Measurements from ENCODE around the gene TEX29. TPM values are rescaled to one million over a fixed set of nuclear protein-coding genes. Genes with fewer than 3 reads are reported as not detected.

Gene TEX29
- total RNA-seq, 5 donors from 2014 or later (not counting 1 experiment from before 2014, with no cell fraction given) = 0.36 to 0.76 (median 0.70) TPM; not detected in 2

DNA sequence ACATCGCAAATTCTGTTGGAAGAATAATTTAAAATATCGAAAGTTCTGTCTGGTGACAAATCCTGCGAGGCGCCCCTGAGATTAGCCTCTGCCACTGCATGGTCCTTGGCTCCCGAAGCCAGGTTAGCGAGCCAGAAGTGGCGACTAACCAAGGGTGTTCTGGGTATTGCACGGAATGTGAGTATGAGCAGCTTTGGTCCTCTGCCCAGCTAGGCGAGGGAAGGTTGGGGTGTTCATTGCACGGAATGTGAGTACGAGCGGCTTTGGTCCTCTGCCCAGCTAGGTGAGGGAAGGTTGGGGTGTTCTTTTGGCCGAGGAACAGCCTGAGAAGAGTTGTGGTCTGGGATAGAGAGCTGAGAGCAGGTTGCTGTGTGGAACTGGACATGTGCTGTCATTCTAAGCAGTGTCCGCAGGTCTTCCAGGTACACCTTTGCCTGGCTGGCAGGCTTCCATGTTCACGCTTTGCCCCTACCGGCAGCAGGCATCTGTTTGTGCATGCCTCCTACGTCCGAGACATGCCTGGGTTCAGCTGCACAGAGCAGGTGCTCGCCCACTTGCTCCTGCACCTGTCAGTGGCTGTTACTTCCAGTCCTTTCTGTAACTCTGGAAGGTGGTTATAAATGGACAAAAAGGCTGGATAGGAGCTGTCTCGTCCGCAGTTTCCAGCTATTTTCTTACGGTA lies 18.3 kb upstream of the TEX29 start:
- no peak overlapping the region for H3K27ac Mint-ChIP-seq
- peaks cover 89% of the 10 kb centered on the region for H3K36me3 Mint-ChIP-seq
- 95% methylated on average over 19 of the region's 22 CpGs for WGBS (ENCODE audit: insufficient coverage)
- peaks cover 0 to 6% of the 10 kb centered on the region in 2 experiments for H3K4me1 ChIP-seq (ENCODE audit: control insufficient read depth in 1 of 2, extremely low read depth in 1 of 2, insufficient read depth in 2 of 2, low read length in 2 of 2)
- ChIA-PET POLR2A (interaction anchor here in 1 of 2 donors (0.7 kb wide), 1 partner anchor 187 kb away, joined by 3 read pairs; no protein-coding TSS in a partner anchor), CTCF (no interaction called here)
- H3K4me1 Mint-ChIP-seq = peaks cover 0 to 1% (median 0%) of the 10 kb centered on the region in 3 donors
- H3K9me3 Mint-ChIP-seq = no peaks in the 10 kb centered on the region
- H3K36me3 ChIP-seq (ENCODE audit: control insufficient read depth in 2 of 2, extremely low read depth in 1 of 2, insufficient read depth in 1 of 2, low read length in 1 of 2) = peaks cover 10 to 64% of the 10 kb centered on the region in 2 donors
- DNase-seq (no peak), ATAC-seq (replicated peaks in 1 of 4) (no peak)
- H3K4me3 ChIP-seq (ENCODE audit: control insufficient read depth in 1 of 2, extremely low read depth in 1 of 2, low read length in 1 of 2) = no peak overlapping the region
- no peaks in the 10 kb centered on the region for H3K9me3 ChIP-seq
- no peaks in the 10 kb centered on the region for H3K27me3 Mint-ChIP-seq
- H3K4me3 Mint-ChIP-seq = no peak overlapping the region
- H3K27me3 ChIP-seq (replicated peaks in 1 of 2; ENCODE audit: control insufficient read depth in 2 of 2, extremely low read depth in 1 of 2, insufficient read depth in 2 of 2, low read length in 1 of 2) = no peaks in the 10 kb centered on the region
- no peak overlapping the region for H3K27ac ChIP-seq (ENCODE audit: low read length)

DNA sequence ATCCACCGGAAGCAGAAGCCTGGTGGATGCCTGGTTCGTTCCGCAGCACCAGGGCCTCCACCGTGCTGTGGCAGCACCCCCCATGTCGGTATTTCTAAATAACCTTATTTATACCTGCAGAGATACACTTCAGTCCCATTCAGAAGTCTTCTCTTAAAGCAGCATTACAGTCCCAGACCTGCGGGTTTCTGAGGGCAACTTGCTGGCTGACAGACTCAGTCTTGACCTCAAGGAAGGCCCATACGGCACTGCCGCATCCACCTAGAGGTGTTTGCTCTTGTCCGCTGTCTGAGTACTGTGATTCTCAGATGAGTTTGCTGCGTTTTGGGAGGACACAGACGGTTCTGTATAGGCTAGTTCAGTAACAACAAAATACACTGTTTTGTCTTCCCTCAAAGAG lies 16.9 kb upstream of the TEX29 start:
- H3K27me3 Mint-ChIP-seq = no peaks in the 10 kb centered on the region
- Histone ChIP-seq H3K36me3 (ENCODE audit: control insufficient read depth in 2 of 2, extremely low read depth in 1 of 2, insufficient read depth in 1 of 2, low read length in 1 of 2) (peaks cover 10 to 65% of the 10 kb centered on the region in 2 donors), H3K27ac (ENCODE audit: low read length) (no peak overlapping the region), H3K27me3 (replicated peaks in 1 of 2; ENCODE audit: control insufficient read depth in 2 of 2, extremely low read depth in 1 of 2, insufficient read depth in 2 of 2, low read length in 1 of 2) (no peaks in the 10 kb centered on the region), H3K4me1 (ENCODE audit: control insufficient read depth in 1 of 2, extremely low read depth in 1 of 2, insufficient read depth in 2 of 2, low read length in 2 of 2) (peaks cover 0 to 6% of the 10 kb centered on the region in 2 experiments), H3K9me3 (no peaks in the 10 kb centered on the region), H3K4me3 (ENCODE audit: control insufficient read depth in 1 of 2, extremely low read depth in 1 of 2, low read length in 1 of 2) (no peak overlapping the region)
- no peak overlapping the region for H3K4me3 Mint-ChIP-seq
- ChIA-PET CTCF (no interaction called here), POLR2A (no interaction called here)
- H3K27ac Mint-ChIP-seq = no peak overlapping the region
- DNase-seq (no peak), ATAC-seq (replicated peaks in 1 of 4) (no peak)
- no peaks in the 10 kb centered on the region for H3K4me1 Mint-ChIP-seq
- H3K36me3 Mint-ChIP-seq = peaks cover 83% of the 10 kb centered on the region
- H3K9me3 Mint-ChIP-seq = no peaks in the 10 kb centered on the region
- WGBS (ENCODE audit: insufficient coverage) = 100% methylated on average over 8 of the region's 11 CpGs

GRCh38 chr13:111304041-111304544 lies 16.3 kb upstream of the TEX29 start:
- no peaks in the 10 kb centered on the region for H3K9me3 ChIP-seq
- CTCF ChIA-PET = no interaction called here
- H3K4me1 ChIP-seq (ENCODE audit: control insufficient read depth in 1 of 2, extremely low read depth in 1 of 2, insufficient read depth in 2 of 2, low read length in 2 of 2) = peaks cover 0 to 6% of the 10 kb centered on the region in 2 experiments
- Mint-ChIP-seq H3K4me1 (no peaks in the 10 kb centered on the region), H3K27me3 (no peaks in the 10 kb centered on the region), H3K4me3 (no peak overlapping the region), H3K27ac (no peak overlapping the region), H3K36me3 (peaks cover 82% of the 10 kb centered on the region), H3K9me3 (peaks cover 0 to 2% (median 1%) of the 10 kb centered on the region in 3 donors)
- DNase-seq (no peak), ATAC-seq (replicated peaks in 1 of 4) (no peak)
- POLR2A ChIA-PET = no interaction called here
- H3K4me3 ChIP-seq (ENCODE audit: control insufficient read depth in 1 of 2, extremely low read depth in 1 of 2, low read length in 1 of 2) = no peak overlapping the region
- 58% methylated on average over 7 of the region's 15 CpGs for WGBS (ENCODE audit: insufficient coverage)
- no peak overlapping the region for H3K27ac ChIP-seq (ENCODE audit: low read length)
- no peaks in the 10 kb centered on the region for H3K27me3 ChIP-seq (replicated peaks in 1 of 2; ENCODE audit: control insufficient read depth in 2 of 2, extremely low read depth in 1 of 2, insufficient read depth in 2 of 2, low read length in 1 of 2)
- peaks cover 10 to 65% of the 10 kb centered on the region in 2 donors for H3K36me3 ChIP-seq (ENCODE audit: control insufficient read depth in 2 of 2, extremely low read depth in 1 of 2, insufficient read depth in 1 of 2, low read length in 1 of 2)

DNA sequence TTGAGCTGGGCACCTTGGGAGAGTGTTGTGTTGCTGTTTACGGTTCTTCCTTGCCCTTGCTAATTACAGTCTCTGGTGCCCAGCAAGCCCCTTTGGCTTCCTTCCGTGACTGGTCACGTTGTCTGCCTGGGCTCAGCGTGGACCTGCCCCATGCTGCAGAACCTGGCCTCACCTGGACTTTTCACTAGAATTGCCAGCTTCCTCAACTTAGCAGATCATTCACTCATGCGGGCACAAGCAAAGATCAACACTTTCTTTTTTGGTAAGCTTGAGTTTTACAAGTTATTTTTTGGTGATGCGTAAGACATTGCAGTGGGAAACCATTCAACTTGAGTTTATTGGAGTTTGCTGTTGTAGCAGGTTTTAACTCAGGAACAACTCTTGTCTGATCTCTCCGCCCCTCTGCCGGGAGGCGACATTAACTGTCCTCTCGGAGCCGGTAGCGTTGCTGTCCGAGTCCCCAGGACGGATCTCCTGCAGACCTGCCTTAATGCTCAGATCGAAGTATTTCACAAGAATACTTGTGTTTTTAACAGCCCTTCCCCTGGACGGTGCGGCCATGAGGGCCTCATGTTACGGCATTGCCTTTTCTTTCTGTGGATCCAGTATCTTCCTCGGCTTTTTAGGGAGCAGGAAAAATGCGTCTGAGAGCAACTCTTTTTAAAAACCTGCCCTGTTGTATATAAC lies 15.7 kb upstream of the TEX29 start:
- ChIA-PET CTCF (no interaction called here), POLR2A (no interaction called here)
- Mint-ChIP-seq H3K4me1 (peaks cover 0 to 2% (median 0%) of the 10 kb centered on the region in 3 donors), H3K36me3 (peaks cover 84% of the 10 kb centered on the region), H3K27me3 (no peaks in the 10 kb centered on the region), H3K9me3 (peaks cover 0 to 5% (median 3%) of the 10 kb centered on the region in 3 donors), H3K27ac (no peak overlapping the region), H3K4me3 (no peak overlapping the region)
- H3K36me3 ChIP-seq (ENCODE audit: control insufficient read depth in 2 of 2, extremely low read depth in 1 of 2, insufficient read depth in 1 of 2, low read length in 1 of 2) = peaks cover 10 to 65% of the 10 kb centered on the region in 2 donors
- H3K9me3 ChIP-seq = no peaks in the 10 kb centered on the region
- H3K27me3 ChIP-seq (replicated peaks in 1 of 2; ENCODE audit: control insufficient read depth in 2 of 2, extremely low read depth in 1 of 2, insufficient read depth in 2 of 2, low read length in 1 of 2) = no peaks in the 10 kb centered on the region
- H3K27ac ChIP-seq (ENCODE audit: low read length) = no peak overlapping the region
- ATAC-seq (replicated peaks in 1 of 4) (no peak), DNase-seq (no peak)
- peaks cover 0 to 6% of the 10 kb centered on the region in 2 experiments for H3K4me1 ChIP-seq (ENCODE audit: control insufficient read depth in 1 of 2, extremely low read depth in 1 of 2, insufficient read depth in 2 of 2, low read length in 2 of 2)
- WGBS (ENCODE audit: insufficient coverage) = 98% methylated on average over 17 of the region's 20 CpGs
- H3K4me3 ChIP-seq (ENCODE audit: control insufficient read depth in 1 of 2, extremely low read depth in 1 of 2, low read length in 1 of 2) = no peak overlapping the region

DNA sequence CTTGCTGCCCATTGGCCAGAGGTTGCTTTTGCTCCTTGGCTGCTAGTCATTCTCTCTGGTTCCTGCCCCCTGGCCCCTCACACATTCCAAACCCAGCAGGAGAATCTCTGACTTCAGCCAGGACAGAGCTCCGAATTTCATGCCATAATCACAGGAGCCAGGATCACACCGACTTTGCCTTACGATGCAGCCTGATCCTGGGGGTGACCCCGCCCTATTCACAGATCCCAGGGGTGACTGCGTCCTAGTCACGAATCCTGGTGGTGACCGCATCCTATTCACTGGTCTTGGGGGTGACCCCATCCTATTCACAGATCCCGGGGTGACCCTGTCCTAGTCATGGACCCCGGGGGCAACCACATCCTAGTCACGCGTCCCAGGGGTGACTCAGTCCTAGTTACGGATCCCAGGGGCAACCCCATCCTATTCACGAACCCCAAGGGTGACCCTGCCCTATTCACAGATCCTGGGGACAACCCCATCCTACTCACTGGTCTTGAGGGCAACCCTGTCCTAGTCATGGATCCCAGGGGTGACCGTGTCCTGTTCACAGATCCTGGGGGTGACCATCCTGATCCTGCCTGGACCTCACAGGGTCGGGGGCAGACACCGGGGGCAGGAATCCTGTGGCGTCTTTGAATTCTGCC lies 7.4 kb upstream of the TEX29 start:
- no peaks in the 10 kb centered on the region for H3K4me1 ChIP-seq (ENCODE audit: control insufficient read depth in 1 of 2, extremely low read depth in 1 of 2, insufficient read depth in 2 of 2, low read length in 2 of 2)
- no peak for DNase-seq
- no peak overlapping the region for H3K27ac ChIP-seq (ENCODE audit: low read length)
- no peaks in the 10 kb centered on the region for H3K27me3 ChIP-seq (replicated peaks in 1 of 2; ENCODE audit: control insufficient read depth in 2 of 2, extremely low read depth in 1 of 2, insufficient read depth in 2 of 2, low read length in 1 of 2)
- H3K9me3 ChIP-seq = no peaks in the 10 kb centered on the region
- H3K27ac Mint-ChIP-seq = no peak overlapping the region
- H3K4me1 Mint-ChIP-seq = peaks cover 0 to 11% (median 0%) of the 10 kb centered on the region in 3 donors
- H3K9me3 Mint-ChIP-seq = peaks cover 15 to 22% (median 21%) of the 10 kb centered on the region in 3 donors
- peaks cover 53% of the 10 kb centered on the region for H3K36me3 Mint-ChIP-seq
- H3K27me3 Mint-ChIP-seq = no peaks in the 10 kb centered on the region
- H3K4me3 Mint-ChIP-seq = no peak overlapping the region
- WGBS (ENCODE audit: insufficient coverage) = 94% methylated on average over 13 of the region's 17 CpGs
- H3K36me3 ChIP-seq (ENCODE audit: control insufficient read depth in 2 of 2, extremely low read depth in 1 of 2, insufficient read depth in 1 of 2, low read length in 1 of 2) = no peaks in the 10 kb centered on the region
- ChIA-PET CTCF (no interaction called here), POLR2A (no interaction called here)
- no peak for ATAC-seq (replicated peaks in 1 of 4)
- no peak overlapping the region for H3K4me3 ChIP-seq (ENCODE audit: control insufficient read depth in 1 of 2, extremely low read depth in 1 of 2, low read length in 1 of 2)

GRCh38 chr13:111313911-111314425 lies 6.5 kb upstream of the TEX29 start:
- WGBS (ENCODE audit: insufficient coverage) = 83% methylated on average over 14 of the region's 14 CpGs
- peaks cover 0 to 5% of the 10 kb centered on the region in 2 donors for H3K36me3 ChIP-seq (ENCODE audit: control insufficient read depth in 2 of 2, extremely low read depth in 1 of 2, insufficient read depth in 1 of 2, low read length in 1 of 2)
- peaks cover 0 to 11% (median 0%) of the 10 kb centered on the region in 3 donors for H3K4me1 Mint-ChIP-seq
- ATAC-seq (replicated peaks in 1 of 4) = no peak
- no peaks in the 10 kb centered on the region for H3K4me1 ChIP-seq (ENCODE audit: control insufficient read depth in 1 of 2, extremely low read depth in 1 of 2, insufficient read depth in 2 of 2, low read length in 2 of 2)
- POLR2A ChIA-PET = no interaction called here
- H3K27me3 Mint-ChIP-seq = no peaks in the 10 kb centered on the region
- H3K9me3 Mint-ChIP-seq = peaks cover 15 to 22% (median 20%) of the 10 kb centered on the region in 3 donors
- no peak for DNase-seq
- peaks cover 53% of the 10 kb centered on the region for H3K36me3 Mint-ChIP-seq
- H3K9me3 ChIP-seq = no peaks in the 10 kb centered on the region
- H3K27me3 ChIP-seq (replicated peaks in 1 of 2; ENCODE audit: control insufficient read depth in 2 of 2, extremely low read depth in 1 of 2, insufficient read depth in 2 of 2, low read length in 1 of 2) = no peaks in the 10 kb centered on the region
- H3K4me3 ChIP-seq (ENCODE audit: control insufficient read depth in 1 of 2, extremely low read depth in 1 of 2, low read length in 1 of 2) = no peak overlapping the region
- H3K4me3 Mint-ChIP-seq = no peak overlapping the region
- no peak overlapping the region for H3K27ac Mint-ChIP-seq
- CTCF ChIA-PET = no interaction called here
- no peak overlapping the region for H3K27ac ChIP-seq (ENCODE audit: low read length)

Data from T-cell (primary cell).